Mesendoderm (in vitro differentiated cells): ENCODE measurements around the gene MISP.
A peak's percentile ranks its signal among the peaks of the same experiment; 100 is the strongest.

Experiments
- DNase-seq: peaks from one replicate; pipeline ENCODE4 v3.0.0; 2013
- H2AK5ac ChIP-seq: 2 replicates; pipeline ENCODE4 v1.6.1; 2013; ENCODE audit warnings: low read length, inconsistent platforms
- H2BK120ac ChIP-seq: 2 replicates; pipeline ENCODE4 v1.6.1; 2013; ENCODE audit warnings: low read depth, mild to moderate bottlenecking, low read length, moderate library complexity, mixed read lengths
- H2BK15ac ChIP-seq: replicated peaks from 2 replicates; pipeline ENCODE4 v1.6.1; 2013; ENCODE audit warnings: low read depth, mild to moderate bottlenecking, moderate library complexity
- H2BK5ac ChIP-seq: 2 replicates; pipeline ENCODE4 v1.6.1; 2013; ENCODE audit warnings: low read length, inconsistent platforms
- H3K18ac ChIP-seq: 2 replicates; pipeline ENCODE4 v1.6.1; 2013; ENCODE audit warnings: mild to moderate bottlenecking, low read length, mixed read lengths
- H3K23ac ChIP-seq: one replicate; pipeline ENCODE4 v1.6.1; 2013; ENCODE audit warnings: low read length
- H3K27ac ChIP-seq: 2 replicates; pipeline ENCODE4 v1.5.1; 2013; ENCODE audit warnings: low read depth, mild to moderate bottlenecking, inconsistent platforms, low read length, moderate library complexity
- H3K27me3 ChIP-seq: 2 replicates; pipeline ENCODE4 v1.6.1; 2013; ENCODE audit warnings: low read length, control low read depth, mild to moderate bottlenecking, inconsistent platforms; ENCODE audit not compliant: insufficient read depth, poor library complexity
- H3K36me3 ChIP-seq: 2 replicates; pipeline ENCODE4 v1.6.1; 2013; ENCODE audit warnings: low read length, inconsistent platforms; ENCODE audit not compliant: control insufficient read depth, insufficient read depth
- H3K4ac ChIP-seq: one replicate; pipeline ENCODE4 v1.6.1; 2013; ENCODE audit warnings: low read depth, mild to moderate bottlenecking, low read length, moderate library complexity
- H3K4me1 ChIP-seq: 2 replicates; pipeline ENCODE4 v1.6.1; 2013; ENCODE audit warnings: low read depth, low read length, inconsistent platforms; ENCODE audit not compliant: control insufficient read depth
- H3K4me2 ChIP-seq: 2 replicates; pipeline ENCODE4 v1.6.1; 2013; ENCODE audit warnings: low read length
- H3K4me3 ChIP-seq: 2 replicates; pipeline ENCODE4 v1.5.1; 2013; ENCODE audit warnings: mild to moderate bottlenecking, low read length
- H3K56ac ChIP-seq: one replicate; pipeline ENCODE4 v1.6.1; 2013; ENCODE audit warnings: low read length
- H3K79me1 ChIP-seq: 2 replicates; pipeline ENCODE4 v1.6.1; 2013; ENCODE audit warnings: low read length, inconsistent platforms
- H3K79me2 ChIP-seq: 2 replicates; pipeline ENCODE4 v1.6.1; 2013; ENCODE audit warnings: mild to moderate bottlenecking, low read length; ENCODE audit not compliant: control insufficient read depth, insufficient read depth
- H3K9ac ChIP-seq: 2 replicates; pipeline ENCODE4 v1.6.1; 2013; ENCODE audit warnings: low read length, inconsistent platforms
- H4K5ac ChIP-seq: one replicate; pipeline ENCODE4 v1.6.1; 2013; ENCODE audit warnings: low read length
- H4K8ac ChIP-seq: one replicate; pipeline ENCODE4 v1.6.1; 2013; ENCODE audit warnings: low read depth, mild to moderate bottlenecking, control low read depth, low read length, moderate library complexity
- WGBS: extraction: QIAGEN DNeasy Blood & Tissue Kit; methylation state at CpG from one replicate; pipeline ENCODE4 v1.1.7; 2013; ENCODE audit warnings: low lambda C conversion rate, missing lambda C conversion rate; ENCODE audit not compliant: insufficient coverage; ENCODE audit errors: extremely low coverage; 5-methylcytosine and 5-hydroxymethylcytosine counted together

Gene MISP

DNA sequence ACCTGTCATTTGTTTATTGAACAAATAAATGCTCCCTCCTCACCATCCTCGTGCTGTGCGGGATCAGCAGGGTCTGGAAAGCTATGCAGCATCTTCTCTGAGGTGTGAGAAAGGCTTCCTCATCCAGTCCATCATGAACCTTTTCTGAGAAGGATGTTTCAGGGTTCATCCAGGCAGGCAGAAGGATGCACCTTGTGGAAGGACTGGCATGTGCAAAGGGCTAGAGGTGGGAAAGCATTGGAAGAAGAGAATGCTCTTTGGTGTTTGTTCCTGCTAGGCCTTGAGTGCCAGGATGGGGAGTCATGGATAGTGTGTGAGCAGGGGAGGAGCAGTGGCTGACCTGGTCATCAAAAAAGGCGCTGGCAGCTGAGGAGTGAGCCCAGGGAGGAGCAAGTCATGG, 35.6 kb upstream of the MISP start:
- no peak overlapping the region for H3K9ac ChIP-seq
- no peak overlapping the region for H3K23ac ChIP-seq
- no peaks in the 10 kb centered on the region for H3K79me2 ChIP-seq
- WGBS = no CpG with 5 or more reads among the region's 3 CpGs
- no peaks in the 10 kb centered on the region for H3K36me3 ChIP-seq
- no peak overlapping the region for H2AK5ac ChIP-seq
- H3K4me2 ChIP-seq = no peak overlapping the region
- no peak overlapping the region for H2BK15ac ChIP-seq
- no peaks in the 10 kb centered on the region for H3K27me3 ChIP-seq
- no peak overlapping the region for H3K56ac ChIP-seq
- DNase-seq = no peak
- H3K4ac ChIP-seq = no peak overlapping the region
- H3K27ac ChIP-seq = no peak overlapping the region
- H3K18ac ChIP-seq = no peak overlapping the region
- H4K8ac ChIP-seq = no peak overlapping the region
- H2BK5ac ChIP-seq = no peak overlapping the region
- no peak overlapping the region for H4K5ac ChIP-seq
- no peak overlapping the region for H2BK120ac ChIP-seq
- no peak overlapping the region for H3K4me3 ChIP-seq
- H3K79me1 ChIP-seq = no peaks in the 10 kb centered on the region
- H3K4me1 ChIP-seq = no peaks in the 10 kb centered on the region

DNA sequence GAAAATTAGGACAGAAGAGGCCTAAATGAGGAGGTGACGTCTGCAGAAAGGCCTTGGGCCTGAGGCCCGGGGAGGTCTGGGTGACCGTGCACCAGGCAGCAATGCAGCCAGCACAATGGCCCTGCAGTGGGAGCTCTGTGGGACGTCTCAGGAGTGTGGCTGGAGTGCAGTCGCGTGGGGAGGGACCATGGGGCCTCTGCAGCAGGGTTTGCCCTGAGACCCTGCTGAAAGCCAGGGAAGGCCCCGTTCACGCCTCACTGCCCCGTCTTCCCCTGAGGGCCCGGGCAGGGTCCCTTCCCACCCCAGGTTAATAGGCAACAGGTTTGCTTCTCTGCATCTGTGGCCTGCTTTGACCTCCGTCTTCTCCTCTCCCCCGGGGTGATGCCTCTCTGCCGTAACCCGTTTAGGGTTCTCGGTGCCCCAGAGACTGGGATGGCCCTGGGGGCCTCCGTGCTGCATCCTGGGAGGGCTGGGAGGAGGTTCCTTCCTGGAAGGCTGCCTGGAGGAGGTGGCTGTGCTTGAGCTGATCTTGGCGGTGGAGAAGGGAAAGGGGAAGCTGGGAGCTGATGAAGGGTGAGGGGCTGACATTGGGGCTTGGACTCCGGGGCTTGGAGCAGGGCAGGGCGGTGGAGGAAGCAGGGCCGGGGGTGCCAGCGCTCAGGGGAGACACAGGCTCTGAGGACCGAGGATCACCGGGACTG, 32.5 kb upstream of the MISP start:
- no peak overlapping the region for H3K23ac ChIP-seq
- H2BK15ac ChIP-seq = no peak overlapping the region
- no peak overlapping the region for H3K18ac ChIP-seq
- no peak overlapping the region for H3K4me3 ChIP-seq
- H3K4ac ChIP-seq = no peak overlapping the region
- DNase-seq = no peak
- no peaks in the 10 kb centered on the region for H3K79me1 ChIP-seq
- H4K8ac ChIP-seq = no peak overlapping the region
- no CpG with 5 or more reads among the region's 23 CpGs for WGBS
- H2BK120ac ChIP-seq = no peak overlapping the region
- H3K9ac ChIP-seq = no peak overlapping the region
- no peak overlapping the region for H4K5ac ChIP-seq
- no peak overlapping the region for H3K56ac ChIP-seq
- no peaks in the 10 kb centered on the region for H3K79me2 ChIP-seq
- no peak overlapping the region for H2AK5ac ChIP-seq
- H3K27ac ChIP-seq = peak overlapping the region; percentile 57
- H3K27me3 ChIP-seq = no peaks in the 10 kb centered on the region
- no peaks in the 10 kb centered on the region for H3K4me1 ChIP-seq
- H3K36me3 ChIP-seq = no peaks in the 10 kb centered on the region
- no peak overlapping the region for H3K4me2 ChIP-seq
- no peak overlapping the region for H2BK5ac ChIP-seq

DNA sequence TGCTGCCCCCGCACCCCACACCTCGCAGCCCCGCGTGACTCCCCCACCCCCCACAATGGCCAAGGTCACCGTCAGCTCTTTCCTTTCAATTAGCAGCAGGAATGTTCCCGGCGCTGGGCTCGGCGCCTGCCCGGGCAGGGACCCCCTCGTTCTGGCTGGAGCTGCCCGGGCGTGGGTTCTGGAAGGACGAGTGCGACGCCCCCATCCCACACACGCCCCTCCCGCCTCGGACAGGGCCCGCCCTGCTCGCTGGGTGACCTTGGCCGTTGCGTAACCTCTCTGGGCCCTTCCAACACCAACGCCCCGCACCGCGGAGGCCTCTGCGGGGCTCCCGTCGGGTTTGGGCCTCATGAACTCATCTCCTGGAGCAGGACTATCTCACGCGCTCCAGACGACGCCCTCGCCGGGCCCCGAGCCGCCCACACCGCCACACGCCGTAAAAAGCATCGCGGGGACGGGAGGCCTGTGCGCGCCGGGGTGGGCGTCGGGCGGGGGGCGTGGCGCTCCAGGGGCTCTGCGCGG, 31.9 kb upstream of the MISP start:
- H3K79me2 ChIP-seq = no peaks in the 10 kb centered on the region
- no CpG with 5 or more reads among the region's 54 CpGs for WGBS
- no peak overlapping the region for H2AK5ac ChIP-seq
- H3K56ac ChIP-seq = no peak overlapping the region
- H3K79me1 ChIP-seq = no peaks in the 10 kb centered on the region
- H3K27ac ChIP-seq = no peak overlapping the region
- H3K4me1 ChIP-seq = no peaks in the 10 kb centered on the region
- H3K4ac ChIP-seq = no peak overlapping the region
- no peak overlapping the region for H4K8ac ChIP-seq
- no peak for DNase-seq
- no peak overlapping the region for H3K4me3 ChIP-seq
- no peak overlapping the region for H3K18ac ChIP-seq
- no peak overlapping the region for H2BK5ac ChIP-seq
- H3K9ac ChIP-seq = no peak overlapping the region
- H2BK120ac ChIP-seq = no peak overlapping the region
- H3K27me3 ChIP-seq = no peaks in the 10 kb centered on the region
- H2BK15ac ChIP-seq = no peak overlapping the region
- no peak overlapping the region for H3K4me2 ChIP-seq
- no peak overlapping the region for H3K23ac ChIP-seq
- no peak overlapping the region for H4K5ac ChIP-seq
- no peaks in the 10 kb centered on the region for H3K36me3 ChIP-seq

DNA sequence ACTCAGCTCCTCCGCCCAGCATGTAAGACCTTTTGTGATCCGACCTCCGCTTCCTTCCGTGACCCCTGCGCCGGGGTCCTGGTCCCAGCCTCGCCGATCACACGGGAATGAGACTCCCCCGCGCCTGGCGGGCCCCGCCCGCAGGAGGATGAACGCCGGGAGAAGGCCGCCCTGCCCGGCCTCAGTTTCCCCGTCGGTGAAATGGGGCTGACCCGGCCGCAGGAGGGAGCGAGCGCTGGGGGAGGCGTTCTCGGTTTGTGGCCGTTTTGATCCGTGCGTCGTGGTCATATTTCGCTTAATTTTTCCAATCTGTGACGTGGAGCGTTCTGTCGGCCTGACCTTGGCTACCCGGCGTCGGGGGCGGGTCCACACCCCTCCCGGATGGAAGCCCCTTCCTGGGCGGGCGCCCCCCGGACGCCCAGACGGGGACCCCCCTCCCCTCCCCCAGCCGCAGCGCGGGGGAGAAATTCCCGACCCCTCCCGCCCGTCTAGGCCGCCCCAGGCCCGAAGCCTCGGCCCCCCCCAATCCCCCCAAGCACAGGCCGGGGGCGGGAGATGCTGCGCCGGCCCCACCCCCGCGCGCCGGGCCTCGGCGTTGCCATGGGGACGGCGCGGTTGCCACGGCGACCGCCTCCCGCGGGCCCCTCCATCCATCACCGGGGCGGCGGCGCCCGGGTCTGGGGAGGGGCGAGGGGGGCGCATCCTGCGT, 31.1 kb upstream of the MISP start:
- Histone ChIP-seq H3K4ac (no peak overlapping the region), H4K5ac (no peak overlapping the region), H3K27ac (no peak overlapping the region), H3K79me1 (no peaks in the 10 kb centered on the region), H2BK120ac (no peak overlapping the region), H3K56ac (no peak overlapping the region), H2BK5ac (no peak overlapping the region), H2AK5ac (no peak overlapping the region), H3K4me3 (no peak overlapping the region), H3K4me2 (no peak overlapping the region), H3K4me1 (no peaks in the 10 kb centered on the region), H3K27me3 (no peaks in the 10 kb centered on the region), H3K79me2 (no peaks in the 10 kb centered on the region), H3K36me3 (no peaks in the 10 kb centered on the region), H3K23ac (no peak overlapping the region), H4K8ac (no peak overlapping the region), H3K18ac (no peak overlapping the region), H3K9ac (no peak overlapping the region), H2BK15ac (no peak overlapping the region)
- no peak for DNase-seq
- no CpG with 5 or more reads among the region's 79 CpGs for WGBS

DNA sequence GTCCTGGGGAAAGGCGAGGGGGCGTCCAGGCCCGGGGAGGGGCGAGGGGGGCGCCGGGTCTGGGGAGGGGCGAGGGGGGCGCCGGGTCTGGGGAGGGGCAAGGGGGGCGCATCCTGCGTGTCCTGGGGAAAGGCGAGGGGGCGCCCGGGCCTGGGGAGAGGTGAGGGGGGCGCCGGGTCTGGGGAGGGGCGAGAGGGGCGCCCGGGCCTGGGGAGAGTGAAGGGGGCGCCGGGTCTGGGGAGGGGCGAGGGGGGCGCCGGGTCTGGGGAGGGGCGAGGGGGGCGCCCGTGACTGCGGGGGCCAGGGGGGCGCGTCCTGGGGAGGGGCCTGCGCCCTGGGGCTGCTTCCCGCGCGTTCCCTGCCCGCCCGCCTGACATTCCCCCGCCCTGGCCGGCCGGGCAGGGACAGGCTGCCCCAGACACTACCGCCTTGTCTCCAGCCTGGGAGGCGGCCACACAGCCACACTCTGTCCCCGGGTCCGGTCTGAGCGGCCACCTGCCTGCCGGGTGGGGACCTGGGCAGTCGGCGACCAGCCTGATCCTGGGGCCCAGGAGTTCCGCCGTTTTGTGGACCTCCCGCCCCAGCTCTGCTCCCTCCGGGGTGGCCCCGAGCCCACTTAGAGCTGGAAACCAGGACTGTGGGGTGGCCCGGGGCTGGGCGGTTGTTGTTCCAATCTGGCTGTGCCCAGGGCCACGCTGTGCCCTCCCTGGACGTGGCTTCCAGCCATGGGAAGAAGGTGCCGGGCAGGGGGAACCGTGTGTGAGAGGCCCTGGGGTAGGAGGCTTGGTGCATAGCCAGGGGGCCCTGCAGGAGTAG, 30.4 kb upstream of the MISP start:
- Histone ChIP-seq H4K8ac (no peak overlapping the region), H3K18ac (no peak overlapping the region), H4K5ac (no peak overlapping the region), H2BK15ac (no peak overlapping the region), H3K36me3 (no peaks in the 10 kb centered on the region), H3K4me1 (no peaks in the 10 kb centered on the region), H2AK5ac (no peak overlapping the region), H3K79me1 (no peaks in the 10 kb centered on the region), H3K23ac (no peak overlapping the region), H3K4me3 (no peak overlapping the region), H3K79me2 (no peaks in the 10 kb centered on the region), H2BK120ac (no peak overlapping the region), H3K27ac (no peak overlapping the region), H2BK5ac (no peak overlapping the region), H3K9ac (no peak overlapping the region), H3K27me3 (no peaks in the 10 kb centered on the region), H3K4me2 (no peak overlapping the region), H3K56ac (no peak overlapping the region), H3K4ac (no peak overlapping the region)
- DNase-seq = no peak
- no CpG with 5 or more reads among the region's 58 CpGs for WGBS
